DOHH2 (cell line): ENCODE results near the gene ITPR2.

Experiments used
- CTCF ChIP-seq: fragments of 200-600 bp; sonication (generic); IDR thresholded peaks from one replicate; pipeline ENCODE4 v1.5.1; 2014; ENCODE audit warnings: antibody characterized with exemption, mild to moderate bottlenecking, low read depth, low read length; ENCODE audit not compliant: poor library complexity, severe bottlenecking
- EZH2phosphoT487 ChIP-seq: fragments of 200-600 bp; sonication (generic); IDR thresholded peaks from 2 replicates; pipeline ENCODE4 v1.6.1; 2017; ENCODE audit warnings: borderline replicate concordance, mild to moderate bottlenecking, antibody characterized with exemption, low read length, moderate library complexity, mixed read lengths

GRCh38 chr12:26783131-26783526 is 49.9 kb downstream of the ITPR2 start:
- no peak for TF ChIP-seq CTCF
- TF ChIP-seq EZH2phosphoT487: no peak
